Cardiac muscle cell (in vitro differentiated cells and primary cell): ENCODE results near the gene AUH. TPM values are rescaled to one million over a fixed set of nuclear protein-coding genes. Genes with fewer than 3 reads are reported as not detected.
"Not testable (repeated sequence)": the region's sequence is repeated elsewhere in the genome, so short reads cannot be mapped to it uniquely, and the experiment has no call there.

Experiments
- DNase-seq, 2 donors: peaks; one replicate each; pipeline versions ENCODE4 v3.0.0 to v3.0.0-alpha.2; 2010 to 2017; ENCODE audit warnings: low read depth in 1 of 2, low spot score in 1 of 2
- H3K27ac ChIP-seq: fragments of 200-600 bp; sonication (generic); 2 replicates; pipeline ENCODE4 v1.5.1; 2016
- H3K27me3 ChIP-seq: fragments of 200-600 bp; sonication (generic); 2 replicates; pipeline ENCODE4 v1.6.0; 2016; ENCODE audit warnings: control low read depth
- H3K36me3 ChIP-seq: fragments of 200-600 bp; sonication (generic); 2 replicates; pipeline ENCODE4 v1.5.1; 2016; ENCODE audit warnings: control low read depth
- H3K4me1 ChIP-seq: fragments of 200-600 bp; sonication (generic); 2 replicates; pipeline ENCODE4 v1.8.1; 2017; ENCODE audit warnings: low read depth, mild to moderate bottlenecking, mixed run types
- H3K4me3 ChIP-seq: fragments of 200-600 bp; sonication (generic); 2 replicates; pipeline ENCODE4 v1.5.1; 2016; ENCODE audit warnings: mild to moderate bottlenecking
- H3K9me3 ChIP-seq: fragments of 200-600 bp; sonication (generic); 2 replicates; pipeline ENCODE4 v1.5.1; 2017; ENCODE audit warnings: low read depth, mild to moderate bottlenecking, control low read depth
- CTCF ChIP-seq: IDR thresholded peaks from 2 replicates; pipeline ENCODE4 v1.5.1; 2012; ENCODE audit warnings: low read depth, mild to moderate bottlenecking, low read length
- polyA plus RNA-seq: library from polyadenylated mRNA; unstranded; fragments of >200 nt; fragmentation: Nextera tagmentation; extraction: Ambion mirVana; gene quantifications from 2 replicates; pipeline ENCODE4 v1.2.1, GENCODE V29; 2016
- total RNA-seq: library from RNA; depleted of rRNA; stranded (reverse); fragments of >200 nt; gene quantifications from 2 replicates; pipeline ENCODE4 v1.2.3, GENCODE V29; 2016

AUH gene
- total and polyA plus RNA-seq, 2 experiments from 2014 or later: 52.0 to 68.8 TPM

DNA sequence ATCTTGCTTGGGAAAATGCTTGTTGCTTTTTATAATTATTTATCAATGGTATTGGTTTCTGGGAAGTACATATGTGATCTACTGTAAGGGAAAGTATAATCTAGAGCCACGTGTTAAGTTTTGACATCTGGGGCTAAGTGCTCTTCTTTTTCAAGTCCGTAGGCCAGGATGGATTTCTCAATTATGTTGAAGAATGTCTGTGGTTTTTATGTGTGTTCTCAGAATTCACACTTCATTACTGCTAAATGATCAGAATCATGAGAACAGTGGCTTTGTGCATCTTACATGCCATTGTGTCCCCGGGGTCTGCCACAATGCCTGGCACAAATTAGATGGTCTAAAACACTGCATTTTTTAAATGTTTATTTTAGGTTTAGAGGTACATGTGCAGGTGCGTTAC lies 14.5 kb upstream of the AUH start:
- Histone ChIP-seq H3K27ac (no peak overlapping the region), H3K27me3 (no peaks in the 10 kb centered on the region), H3K4me3 (no peak overlapping the region), H3K36me3 (no peaks in the 10 kb centered on the region), H3K4me1 (no peaks in the 10 kb centered on the region), H3K9me3 (no peaks in the 10 kb centered on the region)
- peak in 1 of 2 donors; percentile 78 for DNase-seq
- TF ChIP-seq CTCF: no peak

DNA sequence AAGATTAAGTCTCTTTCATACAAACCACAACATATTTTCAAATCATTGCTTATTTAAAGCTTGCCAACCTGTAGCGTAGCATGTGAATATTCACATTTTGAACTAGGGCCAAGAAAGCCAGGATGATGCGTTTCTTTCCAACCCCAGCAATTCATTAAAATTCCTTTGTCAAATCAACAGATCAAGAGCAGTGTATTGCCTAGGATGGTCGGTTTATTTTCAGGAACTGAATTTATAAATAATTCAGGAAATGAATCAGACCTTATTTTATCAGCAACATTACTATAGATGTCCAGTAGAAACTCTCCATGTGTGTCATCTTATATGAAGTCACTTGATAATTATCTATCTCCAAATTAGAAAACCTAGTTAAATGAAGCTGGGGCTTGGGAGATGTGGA lies 13.2 kb upstream of the AUH start:
- Histone ChIP-seq H3K27me3 (no peaks in the 10 kb centered on the region), H3K27ac (no peak overlapping the region), H3K9me3 (no peaks in the 10 kb centered on the region), H3K4me3 (no peak overlapping the region), H3K36me3 (no peaks in the 10 kb centered on the region), H3K4me1 (no peaks in the 10 kb centered on the region)
- TF ChIP-seq CTCF: no peak
- peak in 1 of 2 donors; percentile 84 for DNase-seq

DNA sequence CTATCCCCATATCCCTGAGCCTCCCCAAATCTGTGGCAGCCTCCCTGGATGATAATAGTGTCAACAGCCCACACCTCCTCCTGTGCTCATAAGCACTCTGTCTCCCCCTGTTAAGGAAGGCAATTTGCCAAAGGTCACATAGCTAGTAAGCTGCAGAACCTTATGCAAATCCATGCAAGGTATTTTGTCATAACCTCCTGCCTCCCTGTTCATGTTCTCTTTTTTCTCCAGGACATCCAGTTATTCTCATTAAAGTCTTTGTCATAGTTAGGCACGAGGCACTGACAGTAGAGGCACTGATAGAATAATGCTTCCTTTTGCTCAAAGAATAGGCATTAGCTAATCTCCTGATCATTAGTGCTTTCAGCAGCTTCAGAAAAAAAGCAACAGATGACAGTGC lies 10.2 kb upstream of the AUH start:
- H3K36me3 ChIP-seq: no peaks in the 10 kb centered on the region
- no peak overlapping the region for H3K4me3 ChIP-seq
- H3K27me3 ChIP-seq: no peaks in the 10 kb centered on the region
- no peak overlapping the region for H3K27ac ChIP-seq
- H3K4me1 ChIP-seq: no peaks in the 10 kb centered on the region
- TF ChIP-seq CTCF: no peak
- no peak for DNase-seq
- H3K9me3 ChIP-seq: no peaks in the 10 kb centered on the region

DNA sequence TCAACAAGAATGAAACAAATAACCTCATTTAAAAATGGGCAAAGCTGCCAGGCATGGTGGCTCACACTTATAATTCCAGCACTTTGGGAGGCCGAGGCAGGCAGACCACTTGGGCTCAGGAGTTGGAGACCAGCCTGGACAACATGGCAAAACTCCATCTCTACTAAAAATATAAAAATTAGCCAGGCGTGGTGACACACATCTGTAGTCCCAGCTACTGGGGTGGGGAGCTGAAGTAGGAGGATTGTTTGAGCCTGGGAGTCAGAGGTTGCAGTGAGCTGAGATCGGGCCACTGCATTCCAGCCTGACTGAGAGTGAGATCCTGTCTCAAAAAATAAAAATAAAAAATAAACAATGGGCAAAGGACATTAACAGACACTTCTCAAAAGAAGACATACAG lies 8.3 kb upstream of the AUH start:
- not testable (repeated sequence) for H3K27me3 ChIP-seq, H3K36me3 ChIP-seq, H3K4me3 ChIP-seq, H3K4me1 ChIP-seq, H3K9me3 ChIP-seq, DNase-seq, H3K27ac ChIP-seq

- no peaks in the 10 kb centered on the region for H3K36me3 ChIP-seq
- DNase-seq: no peak
- peaks cover 10% of the 10 kb centered on the region for H3K4me1 ChIP-seq
- H3K27me3 ChIP-seq: no peaks in the 10 kb centered on the region
- no peaks in the 10 kb centered on the region for H3K9me3 ChIP-seq
- no peak for TF ChIP-seq CTCF
- H3K4me3 ChIP-seq: no peak overlapping the region
- no peak overlapping the region for H3K27ac ChIP-seq
These were observed 3.0 kb upstream of the AUH start for GRCh38 chr9:91364702-91365101.

DNA sequence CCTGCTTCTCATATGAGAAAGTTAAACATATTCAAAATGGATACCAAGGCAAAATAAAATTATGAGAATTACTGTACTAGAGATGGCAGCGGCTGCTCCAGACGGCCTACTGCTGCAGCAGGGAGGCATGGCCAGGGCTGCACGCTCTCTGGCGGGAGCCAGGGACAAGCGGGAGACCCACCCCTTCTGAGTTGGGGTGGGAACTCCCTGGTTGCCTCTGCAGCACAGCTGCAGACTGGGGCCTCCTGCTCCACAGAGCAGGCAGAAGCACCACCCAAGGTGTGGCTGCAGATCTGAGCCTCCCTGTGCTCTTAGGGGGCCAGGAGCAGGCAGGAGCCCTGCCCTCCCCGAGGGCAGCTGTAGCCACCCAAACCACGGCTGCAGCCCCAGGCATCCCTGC lies 2.3 kb upstream of the AUH start:
- H3K9me3 ChIP-seq: no peaks in the 10 kb centered on the region
- H3K36me3 ChIP-seq: no peaks in the 10 kb centered on the region
- no peaks in the 10 kb centered on the region for H3K27me3 ChIP-seq
- TF ChIP-seq CTCF: no peak
- H3K4me3 ChIP-seq: no peak overlapping the region
- peaks cover 10% of the 10 kb centered on the region for H3K4me1 ChIP-seq
- no peak overlapping the region for H3K27ac ChIP-seq
- DNase-seq: no peak
